GM18508 (cell line): ENCODE results near the gene H2BK1.

ENCODE experiments used
- ATAC-seq: cut with Tn5 transposase; IDR thresholded peaks from one replicate; pipeline ENCODE4 v1.9.1; 2021; ENCODE audit warnings: moderate number of reproducible peaks; ENCODE audit not compliant: insufficient read depth, unreplicated experiment

H2BK1 gene

DNA sequence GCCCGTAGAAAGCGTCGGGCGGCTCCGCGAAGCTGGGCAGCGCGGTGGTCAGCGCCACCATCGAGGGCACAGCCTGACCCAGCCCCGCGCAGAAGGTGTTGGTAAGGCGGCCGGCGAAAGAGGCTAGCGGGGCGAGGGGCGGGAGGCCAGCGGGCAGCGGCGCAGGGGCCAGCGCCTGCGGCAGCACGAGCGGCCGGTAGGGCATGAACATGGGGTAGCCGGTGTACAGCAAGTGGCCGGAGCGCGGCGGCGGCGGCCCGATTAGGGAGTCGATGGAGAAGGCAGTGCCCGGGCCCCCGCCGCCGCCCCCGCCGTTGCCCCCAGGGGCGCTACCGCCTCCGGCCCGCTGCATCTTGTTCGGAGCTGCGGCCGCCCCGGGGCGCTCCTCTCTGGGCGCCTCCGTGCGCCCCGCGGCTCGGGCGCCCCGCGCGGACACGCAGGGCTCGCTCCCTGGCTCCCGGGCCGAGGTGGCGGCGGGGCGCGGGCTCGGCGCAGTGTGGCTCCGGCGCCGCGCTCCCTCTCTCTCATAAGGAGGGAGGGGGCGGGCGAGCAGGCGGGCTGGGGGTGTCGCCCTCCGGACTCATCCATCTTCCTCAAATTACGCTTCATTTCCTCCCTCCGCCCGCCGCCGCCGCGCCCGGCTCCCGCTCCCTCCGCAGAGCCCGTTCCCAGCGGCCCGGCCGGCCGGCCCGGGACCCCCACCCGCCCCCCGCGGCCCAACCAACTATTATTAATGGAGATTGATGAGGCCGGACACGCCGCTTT is 42.9 kb downstream of the H2BK1 start, which contains the start of gene GBX1:
TSS of gene GBX1 (minus strand) at position 498 of the 765 bp plus-strand sequence. CDS start at position 352, 146 bp downstream.
- no peak for ATAC-seq

DNA sequence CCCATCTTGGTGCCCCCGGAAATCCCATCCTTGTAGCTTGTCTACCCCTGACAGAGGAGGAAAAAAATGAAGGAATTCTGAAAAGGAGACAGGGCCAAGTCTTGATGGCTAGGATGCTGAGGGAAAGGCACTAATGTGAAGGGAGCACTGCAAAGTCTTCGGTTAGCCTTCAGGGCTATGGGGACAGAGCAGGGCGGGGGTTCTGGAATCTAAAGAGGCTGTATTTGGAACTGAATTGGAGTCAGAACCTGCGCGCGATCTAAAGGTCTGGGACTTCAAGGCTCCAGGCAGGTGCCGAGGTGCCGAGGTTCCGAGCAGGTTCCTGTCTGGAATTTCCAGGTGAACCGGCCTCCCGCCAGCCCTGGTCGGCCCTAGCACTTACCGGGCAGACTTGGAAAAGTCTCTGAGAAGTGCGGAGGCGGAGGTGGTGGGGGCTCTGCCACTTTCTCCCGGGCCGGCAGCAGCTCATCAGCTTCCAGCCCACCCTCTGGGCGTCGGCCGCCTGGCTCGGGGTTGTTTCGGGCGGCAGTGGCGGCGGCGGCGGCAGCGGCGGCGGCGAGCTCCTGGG is 43.6 kb downstream of the H2BK1 start:
- no peak for ATAC-seq

- no peak for ATAC-seq
Measured at GRCh38 chr7:151161757-151162156, 48.5 kb downstream of the H2BK1 start.
